ENCODE measurements around the gene RANBP1.

RANBP1 gene

GRCh38 chr22:20114506-20115475 is 1.1 kb upstream of the RANBP1 start:
- no peak for DNase-seq (ENCODE audit: low read depth, low spot score)
- Histone ChIP-seq H3K36me3 (ENCODE audit: insufficient read depth, low read length) (peaks cover 69% of the 10 kb centered on the region), H3K4me3 (no peak overlapping the region), H3K9ac (ENCODE audit: insufficient read length) (peak overlapping the region; percentile 15), H3K9me3 (ENCODE audit: low read depth, low read length) (no peaks in the 10 kb centered on the region), H3K27ac (no peak overlapping the region)
- TF ChIP-seq FOXP2 (optimal IDR thresholded peaks at IDR 0.05; ENCODE audit: control extremely low read depth, extremely low read length, insufficient read depth), result no peak
- TF ChIP-seq POLR2AphosphoS5 (IDR thresholded peaks at IDR 0.05; ENCODE audit: borderline replicate concordance, low read depth, low read length), result no peak
- no peak for TF ChIP-seq EZH2 (IDR thresholded peaks at IDR 0.05)

GRCh38 chr22:20116376-20116950 is 559 bp downstream of the RANBP1 start:
- peak overlapping the region; percentile 72 for H3K27ac ChIP-seq
- H3K9ac ChIP-seq (ENCODE audit: insufficient read length), result peak overlapping the region; percentile 99
- no peaks in the 10 kb centered on the region for H3K9me3 ChIP-seq (ENCODE audit: low read depth, low read length)
- H3K4me3 ChIP-seq, result peak overlapping the region; percentile 100
- peaks cover 79% of the 10 kb centered on the region for H3K36me3 ChIP-seq (ENCODE audit: insufficient read depth, low read length)
- TF ChIP-seq FOXP2 (optimal IDR thresholded peaks at IDR 0.05; ENCODE audit: control extremely low read depth, extremely low read length, insufficient read depth) (no peak), POLR2AphosphoS5 (IDR thresholded peaks at IDR 0.05; ENCODE audit: borderline replicate concordance, low read depth, low read length) (no peak), EZH2 (IDR thresholded peaks at IDR 0.05) (no peak)
- no peak for DNase-seq (ENCODE audit: low read depth, low spot score)

- DNase-seq (ENCODE audit: low read depth, low spot score), result peak; percentile 88
- H3K9me3 ChIP-seq (ENCODE audit: low read depth, low read length), result no peaks in the 10 kb centered on the region
- H3K4me3 ChIP-seq, result peak within 1 kb of the TSS; percentile 100
- TF ChIP-seq POLR2AphosphoS5 (IDR thresholded peaks at IDR 0.05; ENCODE audit: borderline replicate concordance, low read depth, low read length) (peak; percentile 55), EZH2 (IDR thresholded peaks at IDR 0.05) (no peak)
- H3K9ac ChIP-seq (ENCODE audit: insufficient read length), result peak within 1 kb of the TSS; percentile 99
- peak within 1 kb of the TSS; percentile 89 for H3K27ac ChIP-seq
- peaks cover 80% of the 10 kb centered on the region for H3K36me3 ChIP-seq (ENCODE audit: insufficient read depth, low read length)
Observed at GRCh38 chr22:20116951-20117632, 1.2 kb downstream of the RANBP1 start, which contains the start of gene TRMT2A. Gene TRMT2A (minus strand): TSS chr22:20117226. CDS start chr22:20116906, 320 bp downstream.

GRCh38 chr22:20117633-20118299 is 1.9 kb downstream of the RANBP1 start:
- peak overlapping the region; percentile 89 for H3K27ac ChIP-seq

GRCh38 chr22:20118300-20119020 is 2.6 kb downstream of the RANBP1 start:
- H3K4me3 ChIP-seq, result peak overlapping the region; percentile 100
- H3K9ac ChIP-seq (ENCODE audit: insufficient read length), result peak overlapping the region; percentile 99
- peaks cover 78% of the 10 kb centered on the region for H3K36me3 ChIP-seq (ENCODE audit: insufficient read depth, low read length)
- peak overlapping the region; percentile 89 for H3K27ac ChIP-seq
- no peaks in the 10 kb centered on the region for H3K9me3 ChIP-seq (ENCODE audit: low read depth, low read length)
- no peak for DNase-seq (ENCODE audit: low read depth, low spot score)
- TF ChIP-seq FOXP2 (optimal IDR thresholded peaks at IDR 0.05; ENCODE audit: control extremely low read depth, extremely low read length, insufficient read depth) (no peak), POLR2AphosphoS5 (IDR thresholded peaks at IDR 0.05; ENCODE audit: borderline replicate concordance, low read depth, low read length) (no peak), EZH2 (IDR thresholded peaks at IDR 0.05) (no peak)

More at GRCh38 chr22:20117633-20118299, 1.9 kb downstream of the RANBP1 start:
- peaks cover 78% of the 10 kb centered on the region for H3K36me3 ChIP-seq (ENCODE audit: insufficient read depth, low read length)
- TF ChIP-seq POLR2AphosphoS5 (IDR thresholded peaks at IDR 0.05; ENCODE audit: borderline replicate concordance, low read depth, low read length) (peak; percentile 45; the same call in 1 of the 2 replicates), FOXP2 (optimal IDR thresholded peaks at IDR 0.05; ENCODE audit: control extremely low read depth, extremely low read length, insufficient read depth) (no peak)
- H3K4me3 ChIP-seq, result peak overlapping the region; percentile 100
- no peak for DNase-seq (ENCODE audit: low read depth, low spot score)
- no peaks in the 10 kb centered on the region for H3K9me3 ChIP-seq (ENCODE audit: low read depth, low read length)
- H3K9ac ChIP-seq (ENCODE audit: insufficient read length), result peak overlapping the region; percentile 99

GRCh38 chr22:20121856-20122415 is 6.0 kb downstream of the RANBP1 start:
- peaks cover 89% of the 10 kb centered on the region for H3K36me3 ChIP-seq (ENCODE audit: insufficient read depth, low read length)
- no peaks in the 10 kb centered on the region for H3K9me3 ChIP-seq (ENCODE audit: low read depth, low read length)
- TF ChIP-seq EZH2 (IDR thresholded peaks at IDR 0.05) (no peak), POLR2AphosphoS5 (IDR thresholded peaks at IDR 0.05; ENCODE audit: borderline replicate concordance, low read depth, low read length) (no peak), FOXP2 (optimal IDR thresholded peaks at IDR 0.05; ENCODE audit: control extremely low read depth, extremely low read length, insufficient read depth) (no peak)
- DNase-seq (ENCODE audit: low read depth, low spot score), result no peak
- no peak overlapping the region for H3K4me3 ChIP-seq
- 0 out of 2 replicates have a peak overlapping the region, but pooled peaks have one; percentile 31 for H3K27ac ChIP-seq
- H3K9ac ChIP-seq (ENCODE audit: insufficient read length), result no peak overlapping the region

Measured in SK-N-MC (cell line).